Islet of Langerhans (tissue), 1 donor: ENCODE data around the gene TNFRSF12A.
"Not testable (repeated sequence)": the region's sequence is repeated elsewhere in the genome, so short reads cannot be mapped to it uniquely, and the experiment has no call there.

Source experiments
- FAIRE-seq: peaks from one replicate; lab custom pipeline; 2011; peaks lifted over from hg19 to GRCh38; lab: Jason Lieb, UNC

TNFRSF12A gene

DNA sequence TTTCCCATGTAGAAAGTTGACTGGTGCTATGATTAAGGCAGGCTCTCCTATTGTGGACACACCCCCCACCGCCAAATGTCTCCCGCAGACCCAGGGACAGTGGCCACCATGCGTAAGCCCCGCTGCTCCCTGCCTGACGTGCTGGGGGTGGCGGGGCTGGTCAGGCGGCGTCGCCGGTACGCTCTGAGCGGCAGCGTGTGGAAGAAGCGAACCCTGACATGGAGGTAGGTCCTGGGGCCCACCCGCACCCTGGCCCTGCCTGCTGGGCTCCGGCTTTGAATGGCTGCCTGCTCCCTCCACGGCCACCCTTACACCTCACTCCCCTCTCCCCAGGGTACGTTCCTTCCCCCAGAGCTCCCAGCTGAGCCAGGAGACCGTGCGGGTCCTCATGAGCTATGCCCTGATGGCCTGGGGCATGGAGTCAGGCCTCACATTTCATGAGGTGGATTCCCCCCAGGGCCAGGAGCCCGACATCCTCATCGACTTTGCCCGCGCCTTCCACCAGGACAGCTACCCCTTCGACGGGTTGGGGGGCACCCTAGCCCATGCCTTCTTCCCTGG, 29.8 kb downstream of the TNFRSF12A start:
- FAIRE-seq: no peak

DNA sequence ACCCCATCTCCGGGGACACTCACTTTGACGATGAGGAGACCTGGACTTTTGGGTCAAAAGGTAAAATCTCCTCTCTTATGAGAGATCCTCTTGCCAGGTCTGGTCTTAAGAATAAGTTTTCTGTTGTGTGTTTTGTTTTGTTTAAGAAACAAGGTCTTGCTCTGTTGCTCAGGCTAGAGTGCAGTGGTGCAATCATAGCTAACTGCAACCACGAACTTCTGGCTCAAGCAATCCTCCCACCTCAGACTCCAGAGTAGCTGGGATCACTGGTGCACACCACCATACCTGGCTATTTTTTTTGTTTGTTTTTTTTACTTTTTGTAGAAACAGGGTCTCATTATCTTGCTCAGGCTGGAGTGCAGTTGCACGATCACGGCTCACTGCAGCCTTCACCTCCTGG, 30.3 kb downstream of the TNFRSF12A start:
- FAIRE-seq: no peak

DNA sequence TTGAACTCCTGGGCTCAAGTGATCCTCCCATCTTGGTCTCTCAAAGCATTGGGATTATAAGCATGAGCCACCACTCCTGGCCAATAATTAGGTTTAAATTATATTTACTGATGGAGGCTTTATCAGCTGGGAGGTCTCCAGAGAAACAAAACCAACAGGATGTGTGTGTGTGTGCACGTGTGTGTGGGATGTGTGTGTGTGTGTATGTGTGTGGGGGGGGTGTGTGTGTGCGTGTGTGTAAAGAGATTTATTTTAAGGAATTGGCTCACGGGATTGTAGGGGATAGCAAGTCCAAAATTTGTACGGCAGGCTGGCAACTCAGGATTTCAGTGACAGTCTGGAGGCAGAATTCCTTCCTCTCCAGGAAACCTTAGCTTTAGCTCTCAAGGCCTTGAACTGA, 30.8 kb downstream of the TNFRSF12A start:
- FAIRE-seq: no peak

DNA sequence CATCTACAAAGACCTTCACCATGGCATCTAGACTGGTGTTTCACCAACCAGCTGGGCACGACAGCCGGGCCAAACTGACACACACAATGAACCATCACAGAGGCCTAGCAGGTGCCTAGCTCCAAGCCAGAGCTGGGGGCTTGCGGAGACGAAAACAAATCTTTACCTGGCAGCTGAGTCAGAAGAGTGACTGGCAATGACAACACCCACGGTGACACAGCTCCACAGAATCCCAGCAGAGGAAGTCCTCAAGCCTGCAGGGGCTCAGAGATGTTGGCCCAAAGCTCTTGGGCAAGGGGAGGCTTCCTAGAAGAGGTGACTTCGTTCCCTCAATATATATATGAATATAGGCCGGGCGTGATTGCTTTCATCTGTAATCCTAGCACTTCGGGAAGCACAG, 31.3 kb downstream of the TNFRSF12A start:
- FAIRE-seq: no peak

DNA sequence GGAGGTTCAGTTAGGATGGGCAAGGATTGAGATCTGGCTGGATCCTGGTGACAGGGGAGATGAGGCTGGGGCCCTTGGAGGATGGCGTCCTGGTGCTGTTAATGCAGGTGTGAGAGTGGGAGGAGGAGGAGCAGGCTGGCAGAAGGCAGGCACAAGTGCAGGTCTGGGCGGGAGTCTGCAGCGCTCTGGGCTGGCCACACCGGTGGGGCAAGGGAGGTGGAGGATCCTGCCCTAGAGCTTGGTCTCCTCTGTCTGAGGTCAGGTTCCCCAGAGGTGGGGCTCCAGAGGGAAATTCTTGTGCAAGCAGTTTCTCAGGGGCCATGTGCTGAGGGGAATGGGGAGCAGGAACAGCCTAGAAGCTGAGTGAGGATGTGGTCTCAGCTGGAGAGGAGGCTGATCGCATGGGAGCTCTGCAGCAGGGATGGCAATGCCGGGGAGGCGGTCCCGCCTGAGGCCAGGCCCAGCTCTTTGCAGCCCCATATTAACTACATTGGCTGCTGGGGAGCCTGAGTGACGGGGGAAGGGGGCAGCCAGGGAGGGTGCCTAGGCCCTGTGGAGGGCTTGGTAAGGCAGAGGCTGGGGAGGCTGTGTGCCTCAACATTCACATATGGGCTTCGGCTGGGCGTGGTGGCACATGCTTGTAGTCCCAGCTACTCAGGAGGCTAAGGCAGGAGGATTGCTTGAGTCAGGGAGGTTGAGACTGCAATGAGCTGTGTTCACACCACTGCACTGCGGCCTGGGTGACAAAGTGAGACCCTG, 32.6 kb downstream of the TNFRSF12A start:
- not testable (repeated sequence) for FAIRE-seq

DNA sequence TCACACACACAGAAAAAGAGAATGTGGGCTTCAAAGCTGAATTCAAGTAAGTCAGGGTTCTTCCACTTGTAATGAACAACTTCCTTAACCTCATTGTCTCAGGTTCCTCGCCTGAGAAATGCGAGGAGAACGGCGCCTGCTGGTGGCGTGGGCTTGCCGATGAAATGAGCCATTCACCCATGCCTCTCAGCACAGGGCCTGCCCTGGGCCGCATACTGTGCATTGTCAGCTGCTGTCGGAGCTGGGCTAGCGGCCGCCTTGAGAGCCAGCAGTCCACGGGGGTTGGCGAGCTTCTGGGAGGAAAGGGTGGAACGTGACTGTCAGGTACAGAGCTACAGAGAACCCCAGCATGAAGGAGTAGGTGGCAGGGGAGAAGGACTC, 33.2 kb downstream of the TNFRSF12A start:
- not testable (repeated sequence) for FAIRE-seq

DNA sequence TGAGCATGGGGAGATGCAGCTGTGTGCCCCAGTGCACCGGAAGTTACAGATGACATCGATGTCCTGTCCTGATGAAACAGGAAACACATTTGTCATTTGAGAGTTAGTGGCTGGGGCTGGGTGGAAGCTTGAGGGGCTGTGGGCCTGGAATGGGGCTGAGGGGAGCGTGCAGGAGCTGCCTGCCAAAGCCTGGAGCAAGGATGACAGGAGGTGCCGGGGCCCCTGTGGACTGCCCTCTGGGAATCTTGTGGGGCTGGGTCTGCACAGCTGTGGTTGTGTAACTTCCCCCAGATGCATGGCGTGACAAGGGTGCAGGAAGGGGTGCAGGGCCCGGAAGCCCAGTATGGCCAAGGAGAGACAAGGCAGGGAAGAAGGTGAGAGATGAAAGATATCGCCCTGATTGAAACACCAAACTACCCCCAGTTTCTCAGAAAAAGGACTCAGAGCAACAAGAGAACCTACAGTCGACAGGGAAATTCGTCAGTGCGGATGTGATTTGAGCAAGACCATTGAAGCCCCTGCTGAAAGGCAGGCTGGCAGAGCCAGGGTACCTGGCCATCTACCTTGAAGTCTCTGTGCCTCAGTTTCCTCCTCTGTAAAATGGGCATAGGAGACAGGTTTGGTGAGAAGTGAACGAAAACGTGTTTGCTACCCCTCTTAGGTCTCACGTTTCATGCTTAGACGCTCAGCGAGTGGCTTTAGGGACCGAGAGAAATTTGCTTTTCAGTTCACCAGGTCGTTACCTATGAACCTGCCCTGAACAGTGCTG, 35.0 kb downstream of the TNFRSF12A start:
- no peak for FAIRE-seq

DNA sequence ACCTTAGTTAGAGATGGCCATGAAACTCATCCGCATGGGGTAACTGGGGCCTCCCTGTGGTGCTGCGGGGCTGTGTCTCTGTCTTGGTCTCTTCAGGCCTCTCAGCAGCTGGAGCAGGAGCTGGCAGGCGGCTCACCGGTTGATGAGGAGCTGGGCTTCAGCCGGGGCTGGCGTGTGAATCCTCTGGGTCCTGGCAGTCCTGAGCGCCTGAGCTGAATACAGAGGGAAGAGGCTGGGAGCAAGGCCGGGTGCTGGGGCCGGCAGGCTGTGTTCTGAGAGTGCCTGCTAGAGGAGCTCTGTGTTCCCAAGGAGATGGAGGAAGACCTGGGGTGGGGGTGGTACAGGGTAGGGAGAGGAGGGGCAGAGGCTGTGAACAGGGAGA, 35.6 kb downstream of the TNFRSF12A start:
- FAIRE-seq: not testable (repeated sequence)

DNA sequence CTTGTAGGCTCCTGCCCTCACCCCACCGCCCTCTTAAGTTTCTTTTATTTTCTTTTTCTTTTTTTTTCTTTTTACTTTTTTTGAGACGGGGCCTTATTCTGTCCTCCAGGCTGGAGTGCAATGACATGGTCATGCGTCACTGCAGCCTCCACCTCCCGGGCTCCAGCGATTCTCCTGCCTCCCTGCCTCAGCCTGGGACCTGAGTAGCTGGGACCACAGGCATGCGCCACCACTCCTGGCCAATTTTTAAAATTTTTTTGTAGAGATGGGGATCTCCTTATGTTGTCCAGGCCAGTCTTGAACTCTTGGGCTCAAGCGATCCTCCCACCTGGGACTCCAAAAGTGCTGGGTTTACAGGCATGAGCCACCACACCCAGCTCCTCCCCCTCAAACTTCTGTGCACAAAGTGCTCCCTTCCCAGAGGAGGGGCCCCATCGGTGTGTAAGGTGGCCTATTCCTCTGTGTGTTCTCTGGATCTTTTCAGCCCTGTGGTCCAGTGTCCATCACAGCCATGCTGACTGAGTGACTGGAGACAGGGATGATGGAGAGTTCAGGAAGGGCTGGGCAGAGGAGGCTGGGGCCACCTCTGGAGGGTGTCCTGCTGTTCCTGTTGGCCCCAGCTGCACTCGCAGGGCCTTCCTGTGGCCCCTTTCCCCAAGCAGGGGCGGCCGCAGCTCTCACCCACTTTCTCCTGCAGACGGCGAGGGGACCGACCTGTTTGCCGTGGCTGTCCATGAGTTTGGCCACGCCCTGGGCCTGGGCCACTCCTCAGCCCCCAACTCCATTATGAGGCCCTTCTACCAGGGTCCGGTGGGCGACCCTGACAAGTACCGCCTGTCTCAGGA, 36.4 kb downstream of the TNFRSF12A start:
- FAIRE-seq: no peak

DNA sequence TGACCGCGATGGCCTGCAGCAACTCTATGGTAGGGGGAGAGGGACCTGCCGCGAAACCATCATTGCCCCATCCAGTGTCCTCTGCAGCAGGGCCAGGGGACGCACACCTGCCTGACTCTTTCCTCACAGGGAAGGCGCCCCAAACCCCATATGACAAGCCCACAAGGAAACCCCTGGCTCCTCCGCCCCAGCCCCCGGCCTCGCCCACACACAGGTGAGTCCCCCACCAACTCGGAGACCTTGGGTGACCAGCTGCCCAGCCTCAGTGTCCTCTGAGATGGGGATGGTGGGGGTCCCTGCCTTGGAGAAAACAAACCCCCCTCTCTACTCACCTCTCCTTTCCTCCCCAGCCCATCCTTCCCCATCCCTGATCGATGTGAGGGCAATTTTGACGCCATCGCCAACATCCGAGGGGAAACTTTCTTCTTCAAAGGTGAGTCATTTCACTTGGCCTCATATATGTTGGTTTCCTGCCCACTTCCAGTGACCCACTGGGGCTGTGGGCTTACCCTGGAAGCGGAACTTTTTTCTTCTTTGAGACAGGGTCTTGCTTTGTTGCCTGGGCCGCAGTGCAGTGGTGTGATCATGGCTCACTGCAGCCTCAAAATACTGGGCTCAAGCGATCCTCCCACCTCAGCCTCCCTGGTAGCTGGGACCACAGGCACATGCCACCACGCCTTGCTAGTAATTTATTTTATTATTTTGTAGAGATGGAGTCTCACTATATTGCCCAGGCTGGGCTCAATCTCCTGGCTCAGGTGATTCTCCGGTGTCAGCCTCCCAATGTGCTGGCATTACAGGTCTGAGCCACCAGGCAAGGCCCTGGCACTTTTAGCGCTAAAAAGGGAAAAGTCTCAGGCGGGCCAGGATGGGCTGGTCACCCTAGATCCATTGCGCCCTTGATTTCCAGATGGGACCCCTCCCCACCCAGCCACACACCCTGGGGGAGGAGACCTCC, 37.3 kb downstream of the TNFRSF12A start:
- no peak for FAIRE-seq

DNA sequence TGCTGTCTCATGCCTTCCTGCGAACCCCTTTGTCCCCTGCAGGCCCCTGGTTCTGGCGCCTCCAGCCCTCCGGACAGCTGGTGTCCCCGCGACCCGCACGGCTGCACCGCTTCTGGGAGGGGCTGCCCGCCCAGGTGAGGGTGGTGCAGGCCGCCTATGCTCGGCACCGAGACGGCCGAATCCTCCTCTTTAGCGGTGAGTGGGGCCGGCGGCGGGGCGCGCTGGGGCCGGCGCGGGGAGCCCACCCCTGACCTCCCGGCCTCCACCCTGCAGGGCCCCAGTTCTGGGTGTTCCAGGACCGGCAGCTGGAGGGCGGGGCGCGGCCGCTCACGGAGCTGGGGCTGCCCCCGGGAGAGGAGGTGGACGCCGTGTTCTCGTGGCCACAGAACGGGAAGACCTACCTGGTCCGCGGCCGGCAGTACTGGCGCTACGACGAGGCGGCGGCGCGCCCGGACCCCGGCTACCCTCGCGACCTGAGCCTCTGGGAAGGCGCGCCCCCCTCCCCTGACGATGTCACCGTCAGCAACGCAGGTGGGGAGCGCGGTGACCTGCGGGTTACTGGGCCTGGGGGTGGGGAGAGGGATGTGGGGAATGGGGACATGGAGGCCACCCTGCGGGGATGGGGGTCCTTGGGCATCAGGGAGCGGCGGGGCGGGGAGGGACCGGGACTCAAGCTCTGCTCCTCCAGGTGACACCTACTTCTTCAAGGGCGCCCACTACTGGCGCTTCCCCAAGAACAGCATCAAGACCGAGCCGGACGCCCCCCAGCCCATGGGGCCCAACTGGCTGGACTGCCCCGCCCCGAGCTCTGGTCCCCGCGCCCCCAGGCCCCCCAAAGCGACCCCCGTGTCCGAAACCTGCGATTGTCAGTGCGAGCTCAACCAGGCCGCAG, 38.2 kb downstream of the TNFRSF12A start:
- no peak for FAIRE-seq

DNA sequence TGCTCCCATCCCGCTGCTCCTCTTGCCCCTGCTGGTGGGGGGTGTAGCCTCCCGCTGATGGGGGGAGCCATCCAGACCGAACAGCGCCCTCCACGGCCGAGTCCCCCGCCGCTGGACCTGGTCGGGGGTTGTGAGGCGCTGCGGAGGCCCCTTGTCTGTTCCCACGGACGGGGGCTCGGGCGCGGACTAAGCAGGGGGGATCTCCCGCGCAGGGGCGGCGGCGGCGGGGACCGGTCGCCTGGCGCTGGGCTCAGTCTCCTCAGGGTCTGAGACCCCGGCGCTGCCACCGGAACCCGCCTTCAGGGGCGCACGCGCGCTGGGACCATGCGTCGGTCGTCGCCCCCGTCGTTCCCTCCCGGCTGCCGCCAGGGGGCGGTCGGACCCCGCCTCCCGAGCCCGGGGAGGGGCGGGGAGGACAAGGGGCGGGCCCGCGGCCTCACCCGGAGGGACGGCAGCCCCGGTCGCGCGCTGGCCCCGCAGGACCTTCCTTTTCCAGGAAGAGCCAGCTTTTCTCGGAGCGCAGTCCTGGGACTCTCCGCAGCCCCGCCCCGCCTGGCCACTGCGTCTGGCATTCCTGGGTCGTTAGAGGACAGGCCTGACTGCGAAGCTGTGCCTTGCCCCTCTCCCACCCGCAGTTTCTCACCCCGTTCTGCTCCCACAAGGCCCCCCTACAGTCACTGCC, 39.0 kb downstream of the TNFRSF12A start:
- FAIRE-seq: no peak

DNA sequence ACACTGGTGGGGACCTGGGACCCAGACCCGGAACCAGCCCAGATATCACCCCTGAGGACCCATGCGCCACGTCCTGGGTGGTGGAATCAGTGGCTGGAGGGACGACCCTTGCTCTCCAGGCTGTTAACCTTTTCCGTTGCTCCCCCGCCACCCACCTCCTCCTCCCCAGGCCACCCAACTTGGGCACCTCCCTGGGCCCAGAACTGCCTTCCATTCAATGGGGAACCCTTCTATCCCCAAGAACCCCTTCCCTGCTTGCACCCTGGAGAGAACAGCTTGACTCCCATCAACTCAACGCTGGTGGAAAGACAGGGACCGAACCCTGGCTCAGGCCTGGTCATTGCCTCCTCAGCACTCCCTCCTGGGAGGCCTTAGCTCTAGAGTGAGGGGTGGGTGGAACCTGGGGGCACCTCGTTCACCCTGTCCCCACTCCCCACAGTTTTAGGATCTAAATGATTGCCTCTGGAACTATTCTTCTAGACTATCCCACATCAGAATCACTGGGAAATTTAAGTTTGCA, 39.6 kb downstream of the TNFRSF12A start:
- FAIRE-seq: no peak

DNA sequence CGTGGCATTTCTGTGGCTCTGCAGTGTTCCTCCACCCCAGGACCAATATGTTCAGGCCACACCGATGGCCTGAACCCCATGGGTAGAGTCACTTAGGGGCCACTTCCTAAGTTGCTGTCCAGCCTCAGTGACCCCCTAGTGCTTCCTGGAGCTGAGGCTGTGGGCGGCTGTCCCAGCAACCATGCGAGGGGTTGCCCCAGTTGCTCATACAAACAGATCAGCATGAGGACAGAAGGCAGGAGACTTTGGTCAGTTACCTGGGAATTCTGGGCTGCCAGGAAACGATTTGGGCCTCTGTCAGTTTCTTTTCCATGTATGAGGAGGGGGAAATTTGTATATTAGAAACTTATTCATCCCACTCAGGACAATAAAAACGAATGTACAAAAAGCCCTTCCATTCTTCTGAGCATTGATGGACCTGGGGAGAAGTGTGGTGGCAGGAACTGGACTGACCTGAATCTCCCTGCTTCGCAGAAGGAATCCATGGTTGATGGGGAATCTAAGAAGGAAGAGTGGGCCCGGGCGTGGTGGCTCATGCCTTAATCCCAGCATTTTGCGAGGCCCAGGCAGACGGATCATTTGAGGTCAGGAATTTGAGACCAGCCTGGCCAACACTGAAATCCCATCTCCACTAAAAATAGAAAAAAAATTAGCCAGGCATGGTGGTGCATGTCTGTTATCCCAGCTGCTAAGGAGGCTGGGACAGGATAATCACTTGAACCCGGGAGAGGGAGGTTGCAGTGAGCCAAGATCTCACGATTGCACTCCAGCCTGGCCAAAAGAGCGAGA, 40.4 kb downstream of the TNFRSF12A start:
- no peak for FAIRE-seq

DNA sequence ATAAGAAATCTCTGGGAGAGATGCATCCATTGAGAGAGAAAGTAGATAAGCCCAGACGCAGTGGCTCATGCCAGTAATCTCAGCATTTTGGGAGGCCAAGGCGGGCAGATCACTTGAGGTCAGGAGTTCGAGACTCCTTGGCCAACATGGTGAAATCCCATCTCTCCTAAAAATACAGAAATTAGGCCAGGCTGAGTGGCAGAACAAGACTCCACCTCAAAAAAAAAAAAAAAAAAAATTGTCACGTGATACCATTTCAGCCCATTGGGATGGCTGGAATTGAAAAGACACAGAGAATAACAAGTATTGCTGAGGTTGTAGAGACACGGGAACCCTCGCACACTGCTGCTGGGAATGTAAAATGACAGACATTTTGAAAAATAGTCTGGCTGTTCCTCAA, 42.4 kb downstream of the TNFRSF12A start:
- FAIRE-seq: no peak

DNA sequence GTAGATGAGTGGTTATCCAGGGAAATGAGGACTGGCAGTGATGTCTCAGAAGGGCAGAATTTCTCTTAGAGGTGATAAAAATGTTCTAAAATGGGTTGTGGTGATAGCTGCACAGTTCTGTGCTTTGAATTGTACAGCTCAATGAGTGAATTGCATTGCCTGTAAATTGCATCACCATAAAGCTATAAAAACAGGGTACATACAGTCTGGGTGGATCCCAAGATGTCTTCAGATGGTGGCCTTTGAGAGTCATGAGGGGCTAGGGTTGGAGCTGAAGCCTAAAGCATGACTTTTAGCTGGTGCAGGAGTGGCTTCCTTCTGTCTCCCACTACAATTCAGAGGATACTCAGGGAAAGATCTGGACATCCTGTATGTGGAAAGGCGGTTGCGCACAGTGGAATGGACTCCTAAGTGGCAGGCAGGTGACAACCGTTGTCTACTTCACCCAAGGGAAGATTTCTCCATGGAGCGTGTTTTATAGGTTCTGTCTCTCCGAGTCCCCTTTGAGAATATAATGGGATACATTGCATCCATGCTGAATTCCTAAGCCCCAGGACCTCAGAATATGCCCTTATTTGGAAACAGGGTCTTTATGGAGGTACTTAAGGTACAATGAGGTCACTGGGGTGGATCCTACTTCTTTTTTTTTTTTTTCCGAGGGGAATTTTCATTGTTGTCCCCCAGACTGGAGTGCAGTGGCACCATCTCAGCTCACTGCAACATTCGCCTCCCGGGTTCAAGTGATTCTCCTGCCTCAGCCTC, 43.6 kb downstream of the TNFRSF12A start:
- FAIRE-seq: no peak

DNA sequence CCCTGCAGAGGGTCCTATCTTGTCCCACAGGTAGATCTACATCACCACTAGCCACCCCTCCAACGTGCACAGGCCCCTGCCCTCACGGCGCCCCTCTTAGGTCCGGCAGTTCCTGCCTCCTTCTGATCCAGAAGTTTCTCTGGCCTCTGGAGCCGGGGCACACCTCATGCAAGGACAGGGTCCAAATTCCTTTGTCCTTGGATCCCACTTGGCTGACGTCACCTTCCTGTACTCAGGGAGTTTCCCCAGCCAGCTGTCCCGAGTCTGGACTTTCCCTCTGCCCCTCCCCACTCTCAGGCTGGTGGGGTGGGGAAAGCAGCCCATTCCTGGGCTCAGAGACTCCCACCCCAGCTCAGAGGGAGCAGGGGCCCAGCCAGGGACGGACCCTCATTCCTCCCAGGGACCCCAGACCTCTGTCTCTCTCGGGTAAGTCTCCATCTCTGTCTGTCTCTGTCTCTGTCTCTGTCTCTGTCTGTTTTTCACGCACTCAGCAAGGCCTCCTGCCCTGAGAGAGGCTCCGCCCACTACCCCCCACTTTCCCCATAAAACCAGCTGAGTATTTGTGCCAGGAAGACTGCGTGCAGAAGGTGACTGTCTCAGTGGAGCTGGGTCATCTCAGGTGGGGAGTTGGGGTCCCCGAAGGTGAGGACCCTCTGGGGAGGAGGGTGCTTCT, 45.0 kb downstream of the TNFRSF12A start, which contains the start of gene IL32:
Gene IL32, plus strand, starts transcription at position 572 of the 673 bp plus-strand sequence. CDS start 172 bp downstream, outside the sequence.
- FAIRE-seq: no peak
